Mesendoderm (in vitro differentiated cells): Measurements from ENCODE around the gene TPO.

Experiments
- DNase-seq: peaks from one replicate; pipeline ENCODE4 v3.0.0; 2013
- H2AK5ac ChIP-seq: 2 replicates; pipeline ENCODE4 v1.6.1; 2013; ENCODE audit warnings: low read length, inconsistent platforms
- H2BK120ac ChIP-seq: 2 replicates; pipeline ENCODE4 v1.6.1; 2013; ENCODE audit warnings: low read depth, mild to moderate bottlenecking, low read length, moderate library complexity, mixed read lengths
- H2BK15ac ChIP-seq: replicated peaks from 2 replicates; pipeline ENCODE4 v1.6.1; 2013; ENCODE audit warnings: low read depth, mild to moderate bottlenecking, moderate library complexity
- H2BK5ac ChIP-seq: 2 replicates; pipeline ENCODE4 v1.6.1; 2013; ENCODE audit warnings: low read length, inconsistent platforms
- H3K18ac ChIP-seq: 2 replicates; pipeline ENCODE4 v1.6.1; 2013; ENCODE audit warnings: mild to moderate bottlenecking, low read length, mixed read lengths
- H3K23ac ChIP-seq: one replicate; pipeline ENCODE4 v1.6.1; 2013; ENCODE audit warnings: low read length
- H3K27ac ChIP-seq: 2 replicates; pipeline ENCODE4 v1.5.1; 2013; ENCODE audit warnings: low read depth, mild to moderate bottlenecking, inconsistent platforms, low read length, moderate library complexity
- H3K27me3 ChIP-seq: 2 replicates; pipeline ENCODE4 v1.6.1; 2013; ENCODE audit warnings: low read length, control low read depth, mild to moderate bottlenecking, inconsistent platforms; ENCODE audit not compliant: insufficient read depth, poor library complexity
- H3K36me3 ChIP-seq: 2 replicates; pipeline ENCODE4 v1.6.1; 2013; ENCODE audit warnings: low read length, inconsistent platforms; ENCODE audit not compliant: control insufficient read depth, insufficient read depth
- H3K4ac ChIP-seq: one replicate; pipeline ENCODE4 v1.6.1; 2013; ENCODE audit warnings: low read depth, mild to moderate bottlenecking, low read length, moderate library complexity
- H3K4me1 ChIP-seq: 2 replicates; pipeline ENCODE4 v1.6.1; 2013; ENCODE audit warnings: low read depth, low read length, inconsistent platforms; ENCODE audit not compliant: control insufficient read depth
- H3K4me2 ChIP-seq: 2 replicates; pipeline ENCODE4 v1.6.1; 2013; ENCODE audit warnings: low read length
- H3K4me3 ChIP-seq: 2 replicates; pipeline ENCODE4 v1.5.1; 2013; ENCODE audit warnings: mild to moderate bottlenecking, low read length
- H3K56ac ChIP-seq: one replicate; pipeline ENCODE4 v1.6.1; 2013; ENCODE audit warnings: low read length
- H3K79me1 ChIP-seq: 2 replicates; pipeline ENCODE4 v1.6.1; 2013; ENCODE audit warnings: low read length, inconsistent platforms
- H3K79me2 ChIP-seq: 2 replicates; pipeline ENCODE4 v1.6.1; 2013; ENCODE audit warnings: mild to moderate bottlenecking, low read length; ENCODE audit not compliant: control insufficient read depth, insufficient read depth
- H3K9ac ChIP-seq: 2 replicates; pipeline ENCODE4 v1.6.1; 2013; ENCODE audit warnings: low read length, inconsistent platforms
- H4K5ac ChIP-seq: one replicate; pipeline ENCODE4 v1.6.1; 2013; ENCODE audit warnings: low read length
- H4K8ac ChIP-seq: one replicate; pipeline ENCODE4 v1.6.1; 2013; ENCODE audit warnings: low read depth, mild to moderate bottlenecking, control low read depth, low read length, moderate library complexity
- WGBS: extraction: QIAGEN DNeasy Blood & Tissue Kit; methylation state at CpG from one replicate; pipeline ENCODE4 v1.1.7; 2013; ENCODE audit warnings: low lambda C conversion rate, missing lambda C conversion rate; ENCODE audit not compliant: insufficient coverage; ENCODE audit errors: extremely low coverage; 5-methylcytosine and 5-hydroxymethylcytosine counted together

TPO gene

DNA sequence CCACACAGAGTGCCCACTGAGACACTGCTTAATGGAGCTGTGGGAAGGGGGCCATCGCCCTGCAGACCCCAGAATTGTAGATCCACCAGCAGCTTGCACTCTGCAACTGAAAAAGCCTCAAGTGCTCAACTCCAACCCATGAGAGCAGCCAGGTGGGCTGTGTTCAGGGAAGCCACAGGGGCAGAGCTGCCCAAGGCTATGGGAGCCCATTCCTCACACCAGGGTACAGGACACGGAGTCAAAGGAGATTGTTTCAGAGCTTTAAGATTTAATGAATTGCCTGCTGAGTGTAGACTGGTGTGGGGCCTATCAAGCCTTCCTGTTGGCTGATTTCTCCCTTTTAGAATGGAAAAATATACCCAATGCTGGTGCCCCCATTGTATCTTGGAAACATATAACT is 17.2 kb downstream of the TPO start:
- no peaks in the 10 kb centered on the region for H3K27me3 ChIP-seq
- H3K9ac ChIP-seq: no peak overlapping the region
- H3K4me2 ChIP-seq: no peak overlapping the region
- H3K36me3 ChIP-seq: no peaks in the 10 kb centered on the region
- no peak overlapping the region for H2BK5ac ChIP-seq
- H3K4me1 ChIP-seq: no peaks in the 10 kb centered on the region
- WGBS: no CpG with 5 or more reads among the region's 2 CpGs
- H2BK120ac ChIP-seq: no peak overlapping the region
- H4K5ac ChIP-seq: no peak overlapping the region
- no peak for DNase-seq
- no peak overlapping the region for H3K4ac ChIP-seq
- no peak overlapping the region for H2BK15ac ChIP-seq
- H3K23ac ChIP-seq: no peak overlapping the region
- H4K8ac ChIP-seq: no peak overlapping the region
- no peaks in the 10 kb centered on the region for H3K79me2 ChIP-seq
- no peaks in the 10 kb centered on the region for H3K79me1 ChIP-seq
- H3K27ac ChIP-seq: no peak overlapping the region
- H3K4me3 ChIP-seq: no peak overlapping the region
- H3K18ac ChIP-seq: no peak overlapping the region
- no peak overlapping the region for H2AK5ac ChIP-seq
- no peak overlapping the region for H3K56ac ChIP-seq

DNA sequence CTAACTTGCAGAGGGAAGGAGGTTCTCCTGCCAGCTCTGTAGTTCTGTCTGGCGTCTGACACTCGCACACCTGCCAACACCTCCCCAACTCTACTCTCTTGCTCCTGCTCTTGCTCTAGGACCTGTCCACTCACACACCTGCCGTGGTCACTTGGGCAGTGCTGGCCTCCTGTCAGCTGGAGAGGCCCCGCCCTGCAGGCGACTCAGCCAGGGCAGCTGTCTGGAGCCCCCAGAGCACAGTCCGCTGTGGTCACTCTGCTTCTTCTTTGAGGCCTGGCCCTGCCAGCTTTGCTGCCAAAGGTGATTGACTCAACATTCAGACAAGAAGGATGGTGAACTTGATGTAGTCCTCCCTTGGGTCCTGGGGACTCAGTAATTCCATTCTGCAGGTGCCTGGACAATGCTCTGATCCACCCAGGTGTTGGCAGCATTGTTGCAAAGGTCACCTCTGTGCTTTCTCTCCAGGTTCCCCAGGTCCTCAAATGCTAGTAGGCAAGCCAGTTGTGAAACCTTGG is 18.7 kb downstream of the TPO start:
- Histone ChIP-seq H3K36me3 (no peaks in the 10 kb centered on the region), H3K56ac (no peak overlapping the region), H3K4me3 (no peak overlapping the region), H3K27ac (no peak overlapping the region), H3K4me2 (no peak overlapping the region), H4K8ac (no peak overlapping the region), H3K79me2 (no peaks in the 10 kb centered on the region), H3K4me1 (no peaks in the 10 kb centered on the region), H3K23ac (no peak overlapping the region), H3K9ac (no peak overlapping the region), H2BK5ac (no peak overlapping the region), H3K4ac (no peak overlapping the region), H3K27me3 (no peaks in the 10 kb centered on the region), H4K5ac (no peak overlapping the region), H2BK15ac (no peak overlapping the region), H2AK5ac (no peak overlapping the region), H2BK120ac (no peak overlapping the region), H3K18ac (no peak overlapping the region), H3K79me1 (no peaks in the 10 kb centered on the region)
- no CpG with 5 or more reads among the region's 6 CpGs for WGBS
- no peak for DNase-seq

DNA sequence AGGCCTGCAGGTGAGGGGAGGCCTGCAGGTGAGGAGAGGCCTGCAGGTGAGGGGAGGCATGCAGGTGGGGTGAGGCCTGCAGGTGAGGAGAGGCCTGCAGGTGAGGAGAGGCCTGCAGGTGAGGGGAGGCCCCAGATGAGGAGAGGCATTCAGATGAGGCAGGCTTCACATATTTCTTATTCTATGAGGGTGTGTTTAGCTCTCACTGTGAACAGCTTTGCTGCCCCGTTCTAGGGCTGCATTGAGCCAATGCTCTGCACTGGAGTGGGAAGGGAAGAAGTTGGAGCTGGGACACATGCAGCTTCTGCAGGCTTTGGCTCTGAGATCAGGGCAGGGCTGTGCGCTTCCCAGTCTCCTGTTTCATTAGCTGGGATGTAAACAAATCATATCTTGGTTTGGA is 19.5 kb downstream of the TPO start:
- H3K18ac ChIP-seq: no peak overlapping the region
- no peak overlapping the region for H2BK15ac ChIP-seq
- no peak overlapping the region for H3K9ac ChIP-seq
- DNase-seq: no peak
- no peaks in the 10 kb centered on the region for H3K27me3 ChIP-seq
- no peak overlapping the region for H3K23ac ChIP-seq
- no peak overlapping the region for H2BK120ac ChIP-seq
- no peak overlapping the region for H3K4me3 ChIP-seq
- WGBS: no CpG with 5 or more reads among the region's 2 CpGs
- H3K27ac ChIP-seq: no peak overlapping the region
- no peak overlapping the region for H3K4ac ChIP-seq
- no peaks in the 10 kb centered on the region for H3K79me2 ChIP-seq
- H2AK5ac ChIP-seq: no peak overlapping the region
- no peak overlapping the region for H3K56ac ChIP-seq
- H2BK5ac ChIP-seq: no peak overlapping the region
- no peak overlapping the region for H4K5ac ChIP-seq
- H3K4me2 ChIP-seq: no peak overlapping the region
- H4K8ac ChIP-seq: no peak overlapping the region
- no peaks in the 10 kb centered on the region for H3K36me3 ChIP-seq
- H3K4me1 ChIP-seq: no peaks in the 10 kb centered on the region
- no peaks in the 10 kb centered on the region for H3K79me1 ChIP-seq

GRCh38 chr2:1436369-1436768 is 23.1 kb downstream of the TPO start:
- Histone ChIP-seq H3K4me1 (no peaks in the 10 kb centered on the region), H3K9ac (no peak overlapping the region), H3K23ac (no peak overlapping the region), H2BK15ac (no peak overlapping the region), H2AK5ac (no peak overlapping the region), H3K36me3 (no peaks in the 10 kb centered on the region), H3K4me2 (no peak overlapping the region), H3K79me2 (no peaks in the 10 kb centered on the region), H4K5ac (no peak overlapping the region), H3K56ac (no peak overlapping the region), H4K8ac (no peak overlapping the region), H3K18ac (no peak overlapping the region), H3K27ac (no peak overlapping the region), H3K4ac (no peak overlapping the region), H2BK5ac (no peak overlapping the region), H3K4me3 (no peak overlapping the region), H3K79me1 (no peaks in the 10 kb centered on the region), H2BK120ac (no peak overlapping the region), H3K27me3 (no peaks in the 10 kb centered on the region)
- no peak for DNase-seq
- WGBS: no CpG with 5 or more reads among the region's 9 CpGs

GRCh38 chr2:1437101-1437500 is 23.8 kb downstream of the TPO start:
- Histone ChIP-seq H3K4me2 (no peak overlapping the region), H3K4ac (no peak overlapping the region), H3K18ac (no peak overlapping the region), H2BK120ac (no peak overlapping the region), H3K4me3 (no peak overlapping the region), H3K36me3 (no peaks in the 10 kb centered on the region), H2AK5ac (no peak overlapping the region), H2BK5ac (no peak overlapping the region), H3K4me1 (no peaks in the 10 kb centered on the region), H3K56ac (no peak overlapping the region), H2BK15ac (no peak overlapping the region), H4K8ac (no peak overlapping the region), H3K9ac (no peak overlapping the region), H3K27ac (no peak overlapping the region), H3K23ac (no peak overlapping the region), H4K5ac (no peak overlapping the region), H3K79me1 (no peaks in the 10 kb centered on the region), H3K27me3 (no peaks in the 10 kb centered on the region), H3K79me2 (no peaks in the 10 kb centered on the region)
- DNase-seq: no peak
- no CpG with 5 or more reads among the region's 11 CpGs for WGBS

DNA sequence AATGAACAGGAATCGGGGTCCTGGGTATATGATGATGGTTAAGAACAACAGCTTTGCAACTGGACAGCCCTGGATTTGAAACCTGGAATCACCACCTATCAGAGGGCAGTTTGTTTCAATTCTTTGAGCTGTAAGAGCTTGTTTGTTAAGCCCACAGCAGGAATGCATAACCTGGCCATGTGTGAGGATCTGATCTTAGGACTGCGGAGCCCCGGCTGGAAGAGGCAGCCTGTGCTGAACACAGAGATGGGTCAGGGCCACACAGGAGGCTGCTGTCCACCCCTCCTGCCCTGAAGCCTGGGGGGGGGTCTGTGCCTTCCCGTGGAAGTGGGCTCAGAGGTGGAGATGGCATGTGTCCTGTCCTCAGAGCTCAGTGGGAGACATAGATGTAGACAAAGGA is 24.3 kb downstream of the TPO start:
- no peaks in the 10 kb centered on the region for H3K4me1 ChIP-seq
- no peak overlapping the region for H3K23ac ChIP-seq
- H4K8ac ChIP-seq: no peak overlapping the region
- H2BK15ac ChIP-seq: no peak overlapping the region
- no peaks in the 10 kb centered on the region for H3K79me2 ChIP-seq
- DNase-seq: no peak
- H2BK5ac ChIP-seq: no peak overlapping the region
- H3K56ac ChIP-seq: no peak overlapping the region
- no peaks in the 10 kb centered on the region for H3K36me3 ChIP-seq
- no peak overlapping the region for H2AK5ac ChIP-seq
- no peak overlapping the region for H3K27ac ChIP-seq
- H4K5ac ChIP-seq: no peak overlapping the region
- H3K79me1 ChIP-seq: no peaks in the 10 kb centered on the region
- no peak overlapping the region for H3K9ac ChIP-seq
- H3K4me3 ChIP-seq: no peak overlapping the region
- H3K18ac ChIP-seq: no peak overlapping the region
- H2BK120ac ChIP-seq: no peak overlapping the region
- H3K27me3 ChIP-seq: no peaks in the 10 kb centered on the region
- H3K4ac ChIP-seq: no peak overlapping the region
- no CpG with 5 or more reads among the region's 4 CpGs for WGBS
- H3K4me2 ChIP-seq: no peak overlapping the region
